ENCODE data around the gene TUBB1.
"Not testable (repeated sequence)": the region's sequence is repeated elsewhere in the genome, so short reads cannot be mapped to it uniquely, and the experiment has no call there.

TUBB1 gene

GRCh38 chr20:59006864-59007664 is 12.2 kb upstream of the TUBB1 start, which contains the start of gene CTSZ:
Gene CTSZ (minus strand): TSS chr20:59007254. CDS start chr20:59007128, 126 bp downstream.
- no peak for DNase-seq

GRCh38 chr20:59007665-59008511 is 11.3 kb upstream of the TUBB1 start:
- peak; percentile 74 for DNase-seq

DNA sequence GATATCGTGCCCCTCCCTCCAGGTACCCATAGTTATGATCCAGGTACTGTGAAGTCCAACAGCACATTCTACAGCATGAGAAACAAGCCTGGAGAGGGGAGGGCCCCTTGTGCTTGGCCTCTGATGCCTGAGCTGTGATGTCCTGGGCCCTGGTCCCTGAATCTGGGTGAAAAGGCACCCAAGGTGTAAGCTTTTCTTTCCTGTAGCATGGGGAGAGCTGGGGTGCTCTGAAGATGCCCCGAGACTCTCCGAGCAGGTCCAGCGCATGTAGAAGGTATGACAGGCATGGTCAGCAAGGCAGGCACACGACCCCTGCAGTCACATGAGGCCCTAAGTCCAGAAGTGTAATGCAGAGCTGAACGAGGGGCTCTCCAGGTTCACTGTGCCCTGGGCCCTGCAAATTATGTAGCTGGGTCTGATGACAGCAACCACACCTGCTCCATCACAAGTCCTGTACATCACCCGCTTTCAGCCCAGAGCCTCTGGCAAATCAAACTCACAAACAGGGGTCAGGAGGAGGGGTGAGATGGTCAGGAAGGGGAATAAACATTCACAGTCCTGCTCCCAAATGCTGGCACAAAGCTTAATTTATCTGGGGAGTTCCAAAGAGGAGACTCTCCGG is 10.4 kb upstream of the TUBB1 start:
- DNase-seq: no peak

DNA sequence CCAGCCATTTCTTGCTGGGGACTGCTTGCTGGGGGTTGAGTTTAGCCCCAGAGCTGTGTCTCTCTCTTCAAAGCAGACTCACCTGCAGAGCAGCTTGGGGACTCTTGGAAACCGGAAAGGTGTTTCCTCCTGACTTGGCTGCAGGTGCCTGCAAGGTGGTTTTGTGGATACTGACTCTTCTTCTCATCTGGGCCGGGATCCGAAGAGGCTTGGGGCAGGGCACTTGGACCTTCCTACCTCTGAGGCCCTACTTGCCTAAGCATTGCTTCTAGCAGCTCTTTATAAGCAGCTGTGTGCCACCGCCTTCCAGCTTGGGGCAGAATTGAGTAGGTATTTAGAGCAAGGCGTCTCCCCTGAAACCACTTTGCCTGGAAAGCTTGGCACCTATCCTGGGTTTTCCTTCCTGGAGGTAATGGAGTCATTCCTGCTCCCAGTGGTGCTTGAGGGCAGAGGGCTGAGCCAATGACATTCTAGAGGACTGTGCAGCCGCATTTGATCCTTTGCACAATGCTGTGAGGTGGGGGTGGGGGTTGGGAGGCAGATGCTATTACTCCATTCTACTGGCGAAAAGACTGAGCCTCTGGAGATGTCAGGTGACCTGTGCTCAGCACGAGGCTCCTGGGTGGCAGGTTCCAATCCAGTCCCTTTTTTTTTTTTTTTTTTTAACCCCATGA is 8.8 kb upstream of the TUBB1 start:
- DNase-seq: no peak

DNA sequence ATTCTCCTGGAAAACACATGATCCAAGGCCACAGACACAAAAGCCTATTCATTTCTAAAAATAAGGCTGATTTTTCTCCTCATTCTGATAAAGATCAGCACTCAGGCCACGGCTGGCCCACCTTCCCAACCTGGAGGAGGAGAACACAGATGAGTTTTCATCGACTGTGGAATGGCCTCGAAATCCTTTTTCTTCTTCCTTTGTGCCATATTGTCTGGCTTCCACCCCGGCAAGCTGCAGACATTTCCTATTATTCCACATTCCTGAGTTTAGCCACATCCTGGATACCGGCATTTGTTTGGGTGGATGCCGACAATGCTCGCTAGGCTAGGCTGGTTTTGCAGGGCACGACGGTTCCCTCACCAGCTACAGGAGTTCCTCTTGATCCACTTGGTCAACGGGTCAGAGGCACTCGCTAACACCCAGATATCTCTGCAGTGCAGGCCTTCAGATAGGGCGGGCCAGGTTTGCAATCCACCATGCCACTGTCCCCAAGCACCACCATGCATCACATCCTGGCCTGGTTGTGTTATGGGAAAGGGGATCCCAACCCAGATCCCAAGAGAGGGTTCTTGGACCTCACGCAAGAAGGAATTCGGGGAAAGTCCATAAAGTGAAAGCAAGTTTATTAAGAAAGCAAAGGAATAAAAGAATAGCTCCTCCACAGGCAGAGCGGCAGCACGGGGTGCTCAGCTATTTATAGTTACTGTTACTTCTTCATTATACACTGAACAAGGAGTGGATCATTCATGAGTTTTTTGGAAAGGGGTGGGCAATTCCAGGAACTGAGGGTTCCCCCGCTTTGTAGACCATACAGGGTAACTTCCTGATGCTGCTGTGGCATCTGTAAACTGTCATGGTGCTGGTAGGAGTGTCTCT is 8.0 kb upstream of the TUBB1 start:
- DNase-seq: no peak

DNA sequence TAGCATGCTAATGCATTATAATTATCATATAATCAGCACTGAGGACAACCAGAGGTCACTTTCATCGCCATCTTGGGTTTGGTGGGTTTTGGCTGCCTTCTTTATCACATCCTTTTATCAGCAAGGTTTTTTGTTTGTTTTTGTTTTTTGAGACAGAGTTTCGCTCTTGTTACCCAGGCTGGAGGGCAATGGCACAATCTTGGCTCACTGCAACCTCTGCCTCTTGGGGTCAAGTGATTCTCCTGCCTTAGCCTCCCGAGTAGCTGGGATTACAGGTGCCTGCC is 7.4 kb upstream of the TUBB1 start:
- DNase-seq: not testable (repeated sequence)

- DNase-seq: no peak
These were observed 5.9 kb upstream of the TUBB1 start for GRCh38 chr20:59013031-59013951.

DNA sequence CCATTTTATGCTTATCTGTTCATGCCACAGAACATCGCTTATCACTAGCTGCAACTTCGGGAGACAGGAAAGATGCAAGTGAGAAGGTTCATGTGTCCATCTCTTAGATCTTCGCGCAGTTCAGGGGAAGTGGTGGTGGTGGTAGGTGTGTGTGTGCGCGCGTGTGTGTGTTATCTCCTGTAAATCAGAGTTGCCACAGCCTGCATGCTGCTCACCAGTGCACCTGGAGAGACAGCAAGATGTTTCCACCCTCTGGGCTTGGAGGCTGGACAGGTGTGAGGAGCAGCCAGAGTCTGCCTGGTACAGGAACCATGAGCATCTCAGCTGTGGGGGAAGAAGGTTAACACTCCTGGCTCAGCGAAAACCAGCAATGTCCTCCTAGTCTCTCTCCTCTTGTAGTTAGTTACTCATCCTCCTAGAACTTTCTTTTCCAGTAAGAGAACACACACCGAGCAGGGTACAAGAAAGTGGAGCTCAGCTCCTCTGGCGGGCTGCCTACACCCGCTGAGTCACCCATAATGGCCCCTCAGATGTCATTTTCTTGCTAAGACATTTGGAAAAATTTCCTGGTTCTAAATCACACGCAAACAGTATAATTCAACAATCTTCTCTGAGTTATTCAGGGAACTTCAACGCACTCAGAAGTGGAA is 5.1 kb upstream of the TUBB1 start:
- no peak for DNase-seq

DNA sequence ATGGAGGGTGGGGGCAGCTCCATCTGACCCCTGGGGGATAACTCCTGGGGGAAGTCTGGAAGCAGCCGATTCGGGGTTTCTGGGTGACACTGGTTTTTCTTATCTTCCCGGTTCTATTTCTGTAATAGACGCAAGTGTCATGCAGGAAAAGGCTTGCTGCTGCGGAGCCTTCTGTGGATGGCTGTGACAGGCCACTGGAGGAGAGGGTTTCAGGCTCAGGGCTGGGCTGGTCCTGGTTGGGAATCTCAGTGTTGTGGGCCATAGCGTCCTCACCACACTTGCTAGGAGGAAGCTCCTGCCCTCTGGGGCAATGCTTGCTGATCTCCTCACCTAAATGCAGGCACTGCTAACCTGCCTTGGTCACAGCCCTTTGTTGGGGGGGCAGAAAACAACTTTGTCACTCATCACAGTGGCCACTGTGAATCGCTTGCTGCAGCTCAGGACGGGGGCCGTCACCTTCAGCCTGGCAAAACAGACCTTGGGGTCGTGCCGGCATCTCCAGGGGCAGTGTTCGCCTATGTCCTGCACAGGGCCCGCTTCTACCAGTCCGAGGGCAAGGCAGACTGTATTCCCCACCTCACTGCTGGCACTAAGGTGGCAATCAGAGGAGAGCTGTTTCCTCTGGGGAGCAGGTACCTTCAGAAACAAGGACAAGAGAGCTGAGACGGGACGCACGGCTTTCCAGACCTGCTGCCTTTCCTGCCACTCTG is 4.4 kb upstream of the TUBB1 start:
- DNase-seq: no peak

DNA sequence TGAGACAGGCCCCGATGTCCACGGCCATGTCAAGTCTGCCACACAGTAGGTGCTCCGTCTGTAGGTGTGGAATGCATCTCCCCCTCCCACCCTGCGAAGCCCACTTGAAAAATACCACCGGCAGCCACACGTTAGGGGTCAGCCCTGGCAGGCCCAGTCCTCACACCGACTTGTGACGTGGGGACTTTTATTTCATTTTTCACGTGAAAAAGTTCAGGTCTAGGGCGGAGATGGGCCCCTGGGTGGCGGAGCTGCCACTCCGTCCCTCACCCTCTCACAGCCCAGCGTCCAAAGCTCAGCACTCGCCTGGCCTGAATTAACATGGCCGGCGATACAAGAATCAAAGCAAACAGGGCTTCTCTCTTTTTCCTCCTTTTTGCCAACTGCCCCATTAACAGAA is 3.8 kb upstream of the TUBB1 start:
- no peak for DNase-seq

GRCh38 chr20:59015812-59016711 is 3.2 kb upstream of the TUBB1 start:
- no peak for DNase-seq

DNA sequence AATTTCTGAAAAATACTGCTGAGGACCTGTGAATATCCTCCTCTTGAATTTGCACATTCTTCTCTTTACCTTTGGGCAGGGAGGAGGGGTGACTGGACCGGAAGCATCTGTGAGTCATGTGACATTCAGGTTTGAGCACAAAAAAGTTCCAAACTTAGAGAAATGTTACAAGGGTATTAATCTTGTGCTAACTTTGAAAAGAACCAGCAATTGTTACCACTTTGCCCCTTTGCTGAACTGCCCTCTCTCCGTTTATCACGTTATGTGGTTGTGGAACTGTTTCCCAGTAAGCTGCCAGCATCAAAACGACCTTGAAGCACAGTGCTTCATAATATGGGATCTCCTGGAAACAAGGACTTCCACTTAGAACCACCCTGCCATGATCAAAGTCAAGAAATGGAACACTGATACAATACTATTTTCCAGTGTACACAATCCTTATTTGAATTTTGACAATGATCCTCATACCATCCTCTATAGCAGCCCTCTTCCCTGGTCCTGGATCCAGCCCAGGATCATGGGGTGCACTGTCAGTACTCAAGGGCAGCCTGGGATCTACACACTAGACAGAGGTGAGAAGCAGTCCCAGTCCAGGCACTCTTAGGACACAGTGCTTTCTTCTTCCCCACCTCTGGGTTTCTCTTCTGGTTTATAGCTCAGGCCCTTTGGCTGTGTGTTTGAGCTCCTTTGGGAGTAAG is 2.3 kb upstream of the TUBB1 start:
- DNase-seq: no peak

GRCh38 chr20:59017493-59018231 is 1.6 kb upstream of the TUBB1 start:
- no peak for DNase-seq

- DNase-seq: no peak
These were observed 412 bp upstream of the TUBB1 start for GRCh38 chr20:59018817-59019216.

- DNase-seq: no peak
These were observed 1.8 kb downstream of the TUBB1 start for GRCh38 chr20:59020938-59021551.

DNA sequence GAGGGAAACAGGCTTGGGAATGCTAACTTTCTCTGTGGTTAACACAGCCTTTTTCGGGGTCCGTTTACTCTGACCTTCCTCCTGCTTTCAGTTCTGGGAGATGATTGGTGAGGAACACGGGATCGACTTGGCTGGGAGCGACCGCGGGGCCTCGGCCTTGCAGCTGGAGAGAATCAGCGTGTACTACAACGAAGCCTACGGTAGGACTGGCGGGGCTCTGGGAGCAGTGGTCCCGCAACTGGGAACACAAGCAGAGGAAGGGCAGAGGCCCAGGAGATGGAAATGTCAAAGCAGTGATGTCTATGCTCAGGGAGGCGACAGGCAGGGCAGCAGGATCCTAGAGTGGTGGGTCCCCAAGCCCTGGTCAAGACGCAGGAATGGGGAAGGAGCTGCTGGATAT is 3.5 kb downstream of the TUBB1 start:
- no peak for DNase-seq

DNA sequence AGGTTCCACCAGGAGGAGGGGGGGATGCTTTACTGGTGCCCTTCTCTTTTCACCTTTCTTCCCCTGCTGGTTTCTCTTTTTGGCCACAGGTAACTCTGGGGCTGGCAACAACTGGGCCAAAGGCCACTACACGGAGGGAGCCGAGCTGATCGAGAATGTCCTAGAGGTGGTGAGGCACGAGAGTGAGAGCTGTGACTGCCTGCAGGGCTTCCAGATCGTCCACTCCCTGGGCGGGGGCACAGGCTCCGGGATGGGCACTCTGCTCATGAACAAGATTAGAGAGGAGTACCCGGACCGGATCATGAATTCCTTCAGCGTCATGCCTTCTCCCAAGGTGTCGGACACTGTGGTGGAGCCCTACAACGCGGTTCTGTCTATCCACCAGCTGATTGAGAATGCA is 4.4 kb downstream of the TUBB1 start:
- no peak for DNase-seq
